DOHH2 (cell line): ENCODE results near the gene PRICKLE4.

Experiments used
- EZH2phosphoT487 ChIP-seq: fragments of 200-600 bp; sonication (generic); IDR thresholded peaks from 2 replicates; pipeline ENCODE4 v1.6.1; 2017; ENCODE audit warnings: borderline replicate concordance, mild to moderate bottlenecking, antibody characterized with exemption, low read length, moderate library complexity, mixed read lengths
- TF ChIP-seq, protein P1 (sequence below): fragments of 200-600 bp; sonication (generic); IDR thresholded peaks from one replicate; pipeline ENCODE4 v1.5.1; 2014; ENCODE audit warnings: antibody characterized with exemption, mild to moderate bottlenecking, low read depth, low read length; ENCODE audit not compliant: poor library complexity, severe bottlenecking

DNA sequence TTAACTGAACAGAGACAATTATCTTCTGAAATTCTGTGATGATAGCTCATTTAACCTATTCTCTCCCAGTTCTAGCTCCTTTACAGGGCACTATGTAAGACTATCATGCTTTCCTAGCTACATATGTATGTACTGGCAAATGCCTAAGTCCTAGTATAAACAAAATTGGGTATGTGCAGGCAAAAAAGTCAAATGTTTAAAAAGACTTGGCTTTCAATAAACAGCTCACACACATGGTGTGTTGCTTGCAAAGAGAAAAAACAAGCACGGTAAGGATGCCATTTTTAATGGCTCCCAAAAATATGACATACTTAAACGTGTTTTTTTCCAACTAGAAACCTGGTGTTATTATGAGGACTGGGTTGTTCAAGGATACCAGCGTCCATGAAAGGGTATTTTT is 51.7 kb downstream of the PRICKLE4 start:
- TF ChIP-seq, protein P1, sequence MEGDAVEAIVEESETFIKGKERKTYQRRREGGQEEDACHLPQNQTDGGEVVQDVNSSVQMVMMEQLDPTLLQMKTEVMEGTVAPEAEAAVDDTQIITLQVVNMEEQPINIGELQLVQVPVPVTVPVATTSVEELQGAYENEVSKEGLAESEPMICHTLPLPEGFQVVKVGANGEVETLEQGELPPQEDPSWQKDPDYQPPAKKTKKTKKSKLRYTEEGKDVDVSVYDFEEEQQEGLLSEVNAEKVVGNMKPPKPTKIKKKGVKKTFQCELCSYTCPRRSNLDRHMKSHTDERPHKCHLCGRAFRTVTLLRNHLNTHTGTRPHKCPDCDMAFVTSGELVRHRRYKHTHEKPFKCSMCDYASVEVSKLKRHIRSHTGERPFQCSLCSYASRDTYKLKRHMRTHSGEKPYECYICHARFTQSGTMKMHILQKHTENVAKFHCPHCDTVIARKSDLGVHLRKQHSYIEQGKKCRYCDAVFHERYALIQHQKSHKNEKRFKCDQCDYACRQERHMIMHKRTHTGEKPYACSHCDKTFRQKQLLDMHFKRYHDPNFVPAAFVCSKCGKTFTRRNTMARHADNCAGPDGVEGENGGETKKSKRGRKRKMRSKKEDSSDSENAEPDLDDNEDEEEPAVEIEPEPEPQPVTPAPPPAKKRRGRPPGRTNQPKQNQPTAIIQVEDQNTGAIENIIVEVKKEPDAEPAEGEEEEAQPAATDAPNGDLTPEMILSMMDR, result no peak
- no peak for TF ChIP-seq EZH2phosphoT487
